ENCODE data around the gene RHPN2.
"Not testable (repeated sequence)": the region's sequence is repeated elsewhere in the genome, so short reads cannot be mapped to it uniquely, and the experiment has no call there.

RHPN2 gene

DNA sequence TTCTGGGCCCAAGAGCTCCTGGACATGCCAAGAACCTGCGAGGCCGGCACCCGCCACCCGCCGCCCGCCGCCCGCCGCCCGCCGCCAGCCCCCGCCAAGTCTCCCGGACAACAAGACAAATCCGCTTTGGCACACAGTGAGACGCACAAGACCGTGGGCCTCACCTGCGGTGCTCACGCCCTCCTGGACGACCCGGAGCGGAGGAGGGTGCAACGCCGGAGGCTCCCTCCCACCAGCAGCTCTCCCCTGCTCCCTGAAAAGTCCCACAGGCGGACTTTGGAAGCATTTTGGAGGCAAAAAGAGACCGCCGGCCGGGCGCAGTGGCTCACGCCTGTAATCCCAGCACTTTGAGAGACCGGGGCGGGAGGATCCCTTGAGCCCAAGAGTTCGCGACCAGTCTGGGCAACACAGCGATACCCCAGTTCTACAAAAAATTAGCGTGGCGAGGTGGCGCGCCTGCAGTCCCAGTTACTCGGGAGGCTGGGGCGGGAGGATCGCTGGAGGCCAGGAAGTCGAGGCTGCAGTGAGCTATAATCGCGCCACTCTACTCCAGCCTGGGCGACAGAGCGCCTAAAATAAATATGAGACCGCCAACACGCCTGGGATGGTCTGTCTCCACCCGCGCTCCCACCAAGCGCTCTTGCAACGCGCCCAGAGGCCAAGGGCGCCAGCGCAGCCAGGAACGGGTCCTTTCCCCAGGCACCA is 783 bp downstream of the RHPN2 start:
- DNase-seq, result no peak

GRCh38 chr19:33063356-33063752 is 1.3 kb downstream of the RHPN2 start:
- DNase-seq, result peak; percentile 25

DNA sequence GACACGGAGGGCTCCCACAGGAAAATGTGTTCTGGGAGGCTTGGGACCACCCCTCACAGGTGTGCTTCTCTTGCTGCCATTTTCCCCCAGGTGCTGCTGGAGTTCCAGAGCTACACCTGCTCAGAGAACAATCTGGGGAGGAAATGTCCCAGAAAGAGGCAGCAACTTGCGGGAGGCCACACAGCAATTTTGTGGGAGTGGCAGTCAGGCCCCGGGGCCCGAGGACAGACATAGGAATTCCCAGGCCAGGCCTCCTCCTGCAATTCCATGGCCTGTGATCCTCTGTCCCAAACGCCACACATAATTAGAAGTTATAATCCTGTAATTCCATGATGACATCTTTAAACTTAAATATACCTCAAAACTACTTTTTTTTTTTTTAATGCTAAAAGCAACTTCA is 1.8 kb downstream of the RHPN2 start:
- DNase-seq, result no peak

- DNase-seq, result no peak
Observed at GRCh38 chr19:33060586-33060985, 4.1 kb downstream of the RHPN2 start.

DNA sequence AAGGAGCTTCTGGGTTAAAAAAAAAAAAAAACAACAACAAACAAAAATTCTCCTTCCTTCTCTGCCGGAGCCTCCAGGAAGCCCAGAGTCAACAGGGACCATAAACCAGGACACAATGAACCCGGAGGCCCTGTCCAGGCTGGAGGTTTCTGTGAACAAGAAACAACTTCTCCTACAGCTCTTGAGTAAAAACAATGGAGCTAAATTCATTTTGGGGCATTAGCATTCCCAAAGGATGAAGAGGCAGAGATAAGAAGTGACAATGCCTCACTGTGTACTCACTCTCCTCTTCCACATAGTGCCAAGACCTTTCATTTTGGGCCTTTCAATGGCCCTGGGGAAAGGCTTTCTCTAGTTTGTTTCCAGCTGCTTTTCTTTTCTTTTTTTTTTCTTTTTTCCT is 9.0 kb downstream of the RHPN2 start:
- no peak for DNase-seq

DNA sequence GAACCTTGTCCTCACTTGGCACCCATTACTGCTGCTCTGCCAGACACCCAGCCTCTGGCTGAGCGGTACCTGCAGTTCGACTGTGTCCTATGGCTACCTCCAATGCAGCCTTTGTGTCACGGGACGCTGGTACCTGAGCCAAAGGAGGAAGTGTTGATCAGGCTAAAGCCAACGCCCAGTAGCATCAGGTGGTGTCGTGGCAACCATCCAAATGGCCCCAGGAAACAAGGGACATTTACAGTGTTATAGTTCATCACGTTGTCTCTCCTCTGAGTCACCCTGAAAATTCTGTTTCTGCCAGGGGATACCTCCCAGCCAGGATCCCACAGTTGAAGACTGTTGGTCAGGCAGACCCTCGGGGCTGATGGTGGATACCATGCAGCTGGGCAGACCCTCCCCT is 10.1 kb downstream of the RHPN2 start:
- no peak for DNase-seq

DNA sequence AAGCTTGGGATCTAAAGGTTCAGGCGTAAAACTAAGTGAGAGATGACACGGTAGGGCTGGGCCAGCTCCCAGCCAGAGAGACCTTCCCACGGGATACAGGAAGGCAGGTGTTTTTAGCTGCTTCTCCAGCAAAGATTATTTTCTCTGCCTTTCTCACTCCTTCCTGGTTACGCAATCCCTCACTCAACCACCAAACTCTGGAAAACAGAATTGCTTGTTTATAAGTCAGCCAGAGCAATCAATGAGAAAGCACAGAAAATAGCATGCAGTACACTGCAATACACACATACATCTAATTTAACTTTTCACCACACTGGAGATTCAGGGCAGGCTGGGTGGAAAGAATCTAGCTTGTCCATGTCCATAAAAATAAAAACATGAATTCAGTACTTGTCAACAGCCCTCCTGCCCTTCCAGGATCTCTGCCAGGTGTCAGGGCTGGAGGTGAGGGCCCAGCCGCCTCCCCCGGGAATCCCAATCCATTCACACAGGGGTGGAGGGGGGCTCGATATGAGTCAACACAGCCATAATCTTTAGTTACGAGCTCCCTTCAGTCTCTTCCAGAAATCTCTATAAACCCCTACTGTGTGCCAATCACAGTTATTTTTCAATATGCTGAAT is 12.2 kb downstream of the RHPN2 start:
- no peak for DNase-seq

GRCh38 chr19:33050110-33050509 is 14.6 kb downstream of the RHPN2 start:
- no peak for DNase-seq

GRCh38 chr19:33048806-33049676 is 15.6 kb downstream of the RHPN2 start:
- DNase-seq, result no peak

DNA sequence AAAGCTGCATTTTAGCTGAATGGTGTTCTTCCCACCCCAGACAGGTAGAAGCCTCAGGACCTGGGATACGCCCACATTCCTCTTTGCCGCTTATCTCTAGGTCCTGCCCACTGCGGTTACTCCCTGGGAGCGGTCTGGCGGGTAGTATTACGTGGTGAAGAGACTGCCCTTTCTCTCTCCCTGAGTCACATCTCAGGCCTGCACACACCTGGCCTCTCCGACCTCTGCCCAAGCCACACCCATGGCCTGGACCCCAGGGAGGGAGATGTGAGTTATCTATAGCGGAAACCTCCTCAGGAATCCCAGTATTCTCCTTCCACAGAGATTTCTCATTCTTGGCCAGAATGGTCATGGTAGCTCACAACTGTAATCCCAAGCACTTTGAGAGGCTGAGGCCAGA is 17.3 kb downstream of the RHPN2 start:
- DNase-seq, result no peak

GRCh38 chr19:33041828-33042160 is 22.9 kb downstream of the RHPN2 start:
- not testable (repeated sequence) for DNase-seq

DNA sequence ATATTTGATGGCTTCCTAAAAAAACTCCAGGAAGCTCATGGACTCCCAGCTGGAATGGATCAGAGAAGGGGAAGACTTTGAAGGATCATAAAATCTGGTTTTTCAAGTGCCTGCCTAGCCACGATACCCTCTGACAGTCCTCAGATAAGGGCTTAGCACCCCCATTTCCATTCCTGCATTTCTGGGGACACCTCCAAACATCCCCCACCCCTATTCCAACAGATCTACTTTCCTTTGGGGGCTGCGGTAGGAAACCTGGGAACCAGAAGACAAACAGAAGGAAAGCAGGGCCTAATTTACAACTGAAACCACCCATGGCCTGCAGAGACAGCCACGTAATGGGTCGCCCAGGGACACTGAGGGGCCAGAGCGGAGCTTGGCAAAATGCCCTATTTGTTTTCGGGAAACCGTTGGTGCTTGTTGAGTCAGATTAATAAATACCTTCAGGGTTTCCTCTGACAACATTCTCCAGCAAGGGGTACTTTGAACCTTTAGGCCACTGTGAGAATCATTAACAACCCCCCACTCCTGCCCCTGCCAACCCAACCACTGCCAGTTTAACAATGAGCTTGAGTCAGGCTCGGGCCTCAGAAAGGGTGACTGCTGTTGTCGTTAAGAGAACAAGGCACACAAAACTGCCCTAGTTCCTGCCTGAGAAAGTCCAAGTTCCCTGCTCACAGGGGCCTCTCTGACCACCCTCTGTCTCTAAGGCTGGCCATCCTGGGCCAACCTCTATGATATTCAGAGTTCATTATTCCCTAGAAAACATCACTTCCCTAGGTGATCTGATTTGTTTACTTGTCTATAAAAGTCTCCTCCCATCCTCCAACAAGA is 23.5 kb downstream of the RHPN2 start:
- DNase-seq, result no peak

DNA sequence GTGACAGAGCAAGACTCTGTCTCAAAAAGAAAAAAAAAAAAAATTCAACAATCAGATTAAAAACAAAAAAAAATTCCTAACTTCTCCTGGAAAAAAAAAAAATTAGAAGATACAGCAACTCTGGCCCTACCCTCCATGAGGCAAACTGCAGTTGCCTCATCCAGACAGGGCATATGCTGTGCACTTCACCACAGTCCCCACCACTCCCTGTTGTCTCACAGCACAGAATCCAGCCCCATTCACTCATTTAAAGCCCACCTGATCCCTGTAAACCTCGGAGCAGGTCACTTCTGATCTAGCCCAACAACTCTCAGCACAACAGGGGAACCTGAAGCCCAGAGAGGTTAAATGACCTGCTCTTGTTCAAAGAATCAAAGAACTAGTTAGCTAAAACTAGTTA is 24.9 kb downstream of the RHPN2 start:
- no peak for DNase-seq

DNA sequence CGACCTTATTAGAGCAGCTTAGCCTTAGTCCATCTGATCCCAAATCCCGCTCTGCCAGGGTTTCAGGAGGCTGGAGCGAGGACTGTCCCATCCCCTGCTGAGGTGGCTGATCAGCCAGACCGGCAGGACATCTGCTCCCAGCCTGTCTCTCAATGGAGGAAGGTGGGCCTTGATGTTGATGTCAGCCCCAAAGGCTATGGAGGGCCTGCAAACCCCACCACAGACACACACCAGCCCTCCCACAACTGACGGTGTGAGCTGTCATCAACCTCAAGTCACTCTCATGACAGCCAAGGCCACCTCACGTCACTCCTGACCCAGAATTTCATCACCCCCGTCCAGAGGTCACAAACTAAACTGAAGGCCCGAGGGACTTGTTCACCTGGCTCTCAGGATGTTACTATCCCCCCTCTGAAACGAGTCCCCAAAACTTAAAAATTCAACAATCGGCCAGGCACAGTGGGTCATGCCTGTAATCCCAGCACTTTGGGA is 25.5 kb downstream of the RHPN2 start:
- DNase-seq, result no peak

- not testable (repeated sequence) for DNase-seq
Observed at GRCh38 chr19:33037168-33038025, 27.3 kb downstream of the RHPN2 start.

GRCh38 chr19:33036370-33037167 is 28.1 kb downstream of the RHPN2 start:
- not testable (repeated sequence) for DNase-seq

- no peak for DNase-seq
Observed at GRCh38 chr19:33035461-33035860, 29.2 kb downstream of the RHPN2 start.

DNA sequence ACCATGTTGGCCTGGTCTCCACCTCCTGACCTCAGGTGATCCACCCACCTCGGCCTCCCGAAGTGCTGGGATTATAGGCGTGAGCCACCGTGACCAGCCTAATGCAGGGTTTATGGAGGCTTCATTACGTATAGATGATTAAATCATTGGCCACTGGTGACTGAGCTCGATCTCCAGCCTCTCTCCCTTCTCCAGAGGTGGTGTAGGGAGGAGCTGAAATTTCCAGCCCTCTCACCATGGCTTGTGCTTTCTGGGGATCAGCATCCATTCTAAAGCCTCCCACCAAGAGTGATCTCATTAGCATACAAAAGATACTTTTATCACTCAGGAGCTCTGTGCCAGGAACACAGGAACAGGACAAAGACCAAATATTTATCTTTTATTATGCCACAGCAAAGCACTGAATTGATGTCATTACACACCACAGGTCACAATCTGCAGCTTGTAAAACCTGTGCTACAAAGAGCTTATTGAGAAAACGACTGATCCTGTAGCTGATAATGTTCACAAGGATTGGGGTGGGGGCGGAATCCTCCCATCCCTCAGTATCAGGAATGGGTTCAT is 32.4 kb downstream of the RHPN2 start:
- DNase-seq, result no peak

GRCh38 chr19:33029746-33030303 is 34.9 kb downstream of the RHPN2 start:
- DNase-seq, result no peak

GRCh38 chr19:33026602-33027001 is 38.1 kb downstream of the RHPN2 start:
- DNase-seq, result not testable (repeated sequence)
